Coronary artery (tissue), 2 donors: Measurements from ENCODE around the gene KIAA1328.

ENCODE experiments used
- DNase-seq: peaks from one replicate; pipeline ENCODE4 v3.0.0-alpha.2; 2017; ENCODE audit warnings: low spot score
- H3K27ac ChIP-seq, 2 donors: fragments of 200-600 bp; sonication (generic); one replicate each; pipeline ENCODE4 v1.5.1; 2016 to 2019
- H3K4me3 ChIP-seq: fragments of 200-600 bp; sonication (generic); 2 replicates; pipeline ENCODE4 v1.5.1; 2016; ENCODE audit warnings: mild to moderate bottlenecking, moderate library complexity
- CTCF ChIP-seq: fragments of 200-600 bp; sonication (generic); IDR thresholded peaks from one replicate; pipeline ENCODE4 v1.5.1; 2019; ENCODE audit warnings: antibody characterized with exemption

The KIAA1328 gene

GRCh38 chr18:36798738-36799473, 30.0 kb upstream of the KIAA1328 start:
- Histone ChIP-seq H3K27ac (no peak overlapping the region), H3K4me3 (no peak overlapping the region)
- DNase-seq = no peak
- TF ChIP-seq CTCF = no peak

GRCh38 chr18:36805105-36805504, 23.8 kb upstream of the KIAA1328 start:
- H3K27ac ChIP-seq = no peak overlapping the region
- no peak overlapping the region for H3K4me3 ChIP-seq
- DNase-seq = no peak
- no peak for TF ChIP-seq CTCF

GRCh38 chr18:36808681-36809080, 20.2 kb upstream of the KIAA1328 start:
- H3K4me3 ChIP-seq = no peak overlapping the region
- no peak for TF ChIP-seq CTCF
- no peak for DNase-seq
- H3K27ac ChIP-seq = no peak overlapping the region

- no peak overlapping the region for H3K27ac ChIP-seq
- peak; percentile 54 for TF ChIP-seq CTCF
- no peak for DNase-seq
- H3K4me3 ChIP-seq = no peak overlapping the region
Measured at GRCh38 chr18:36809590-36810381, 19.1 kb upstream of the KIAA1328 start.

- Histone ChIP-seq H3K4me3 (no peak overlapping the region), H3K27ac (peak overlapping the region in 1 of 2 donors; percentile 57)
- DNase-seq = no peak
- no peak for TF ChIP-seq CTCF
Measured at GRCh38 chr18:36811430-36811829, 17.5 kb upstream of the KIAA1328 start.

- Histone ChIP-seq H3K4me3 (no peak overlapping the region), H3K27ac (peak overlapping the region in 1 of 2 donors; percentile 55)
- TF ChIP-seq CTCF = no peak
- no peak for DNase-seq
Measured at GRCh38 chr18:36811955-36812354, 17.0 kb upstream of the KIAA1328 start.
